Measurements from ENCODE around the gene ADAMTS7. TPM values are rescaled to one million over a fixed set of nuclear protein-coding genes. Genes with fewer than 3 reads are reported as not detected.

ADAMTS7 gene
- total and polyA plus RNA-seq, 7 experiments from 2014 or later = 1.5 TPM; not detected in 6

DNA sequence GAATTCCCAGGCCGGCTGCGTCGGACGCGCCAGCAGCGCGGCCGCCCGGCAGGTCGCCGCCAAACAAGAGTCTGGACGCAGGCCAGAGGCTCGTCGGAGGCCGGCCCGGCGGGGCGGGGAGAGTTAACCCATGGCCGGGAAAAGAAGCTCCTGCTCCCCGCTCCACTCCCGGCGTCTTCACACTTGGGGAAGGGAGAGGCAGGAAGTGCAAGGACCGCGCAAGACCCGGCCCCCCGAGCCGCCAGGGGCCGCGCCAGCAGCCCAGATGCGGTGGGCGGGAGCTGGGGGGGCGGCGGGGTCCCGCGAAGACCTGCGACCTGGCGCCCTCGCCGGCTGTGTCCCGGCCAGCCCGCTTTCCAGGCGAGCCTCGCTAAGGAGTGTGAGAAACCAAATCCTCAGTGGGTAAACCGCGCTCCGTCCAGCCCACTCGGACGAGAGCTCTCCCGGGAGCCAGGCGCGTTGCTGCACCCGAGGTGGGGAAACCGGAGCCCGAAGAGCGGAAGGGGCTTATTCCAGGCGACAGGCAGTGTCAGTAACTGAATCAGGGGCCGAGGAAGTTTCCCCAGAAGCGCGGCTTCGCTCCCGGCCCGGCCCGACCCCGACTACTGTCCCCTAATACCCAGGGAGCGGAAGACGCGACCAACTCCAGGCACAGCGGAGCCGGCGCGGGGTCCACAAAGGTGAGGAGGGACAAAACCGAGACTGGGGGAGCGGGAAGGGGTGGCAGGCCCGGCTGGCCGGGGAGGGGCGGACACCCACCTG lies 721 bp downstream of the ADAMTS7 start:
- H3K27ac ChIP-seq (ENCODE audit: low read depth, low read length) = no peak overlapping the region
- Mint-ChIP-seq H3K4me1 (peaks cover 8 to 16% (median 14%) of the 10 kb centered on the region in 7 donors), H3K27ac (no peak overlapping the region), H3K27me3 (peaks cover 38 to 51% (median 47%) of the 10 kb centered on the region in 5 donors), H3K9me3 (peaks cover 0 to 14% (median 2%) of the 10 kb centered on the region in 11 donors), H3K4me3 (peak overlapping the region; percentile 75 to 88 (median 82)), H3K36me3 (peaks cover 0 to 7% (median 5%) of the 10 kb centered on the region in 5 donors)
- POLR2A ChIA-PET = interaction anchor here (1.1 kb wide), 1 partner anchor 14 kb away, joined by 3 read pairs; no protein-coding TSS in a partner anchor
- H3K36me3 ChIP-seq (ENCODE audit: control insufficient read depth in 2 of 3, insufficient read depth in 3 of 3, low read length in 3 of 3) = no peaks in the 10 kb centered on the region
- H3K4me3 ChIP-seq (ENCODE audit: low read length) = peak overlapping the region; percentile 37
- ATAC-seq (peak; percentile 2), DNase-seq (peak in 3 of 9 donors; percentile 1 to 17 (median 13))
- H3K27me3 ChIP-seq (ENCODE audit: control insufficient read depth in 2 of 2, insufficient read depth in 2 of 2, low read length in 2 of 2) = peaks cover 0 to 3% of the 10 kb centered on the region in 2 donors
- H3K9me3 ChIP-seq (ENCODE audit: control insufficient read depth in 2 of 3, low read length in 3 of 3) = no peaks in the 10 kb centered on the region
- CTCF ChIA-PET = no interaction called here
- H3K4me1 ChIP-seq (ENCODE audit: control insufficient read depth in 2 of 2, insufficient read depth in 2 of 2, low read length in 2 of 2) = no peaks in the 10 kb centered on the region
- intact Hi-C loops (cut with micrococcal nuclease) = loop anchor here in 1 of 2 donors (1.0 kb wide), 1 partner anchor 49 kb away; no protein-coding TSS in a partner anchor

GRCh38 chr15:78810003-78810361 lies 1.3 kb downstream of the ADAMTS7 start:
- Histone ChIP-seq H3K36me3 (ENCODE audit: control insufficient read depth in 2 of 3, insufficient read depth in 3 of 3, low read length in 3 of 3) (no peaks in the 10 kb centered on the region), H3K27ac (ENCODE audit: low read depth, low read length) (no peak overlapping the region), H3K4me3 (ENCODE audit: low read length) (no peak overlapping the region), H3K4me1 (ENCODE audit: control insufficient read depth in 2 of 2, insufficient read depth in 2 of 2, low read length in 2 of 2) (no peaks in the 10 kb centered on the region), H3K27me3 (ENCODE audit: control insufficient read depth in 2 of 2, insufficient read depth in 2 of 2, low read length in 2 of 2) (peaks cover 0 to 3% of the 10 kb centered on the region in 2 donors), H3K9me3 (ENCODE audit: control insufficient read depth in 2 of 3, low read length in 3 of 3) (no peaks in the 10 kb centered on the region)
- DNase-seq (no peak), ATAC-seq (no peak)
- H3K36me3 Mint-ChIP-seq = peaks cover 0 to 7% (median 5%) of the 10 kb centered on the region in 5 donors
- H3K27me3 Mint-ChIP-seq = peaks cover 34 to 51% (median 41%) of the 10 kb centered on the region in 5 donors
- peak overlapping the region; percentile 59 to 88 (median 70) for H3K4me3 Mint-ChIP-seq
- intact Hi-C loops (cut with micrococcal nuclease) = no loop called here
- peaks cover 8 to 16% (median 14%) of the 10 kb centered on the region in 7 donors for H3K4me1 Mint-ChIP-seq
- peaks cover 0 to 14% (median 2%) of the 10 kb centered on the region in 11 donors for H3K9me3 Mint-ChIP-seq
- ChIA-PET CTCF (no interaction called here), POLR2A (interaction anchor here (1.1 kb wide), 1 partner anchor 13 kb away, joined by 3 read pairs; no protein-coding TSS in a partner anchor)
- peak overlapping the region in 1 of 9 donors; percentile 22 for H3K27ac Mint-ChIP-seq

- H3K4me3 Mint-ChIP-seq = peak overlapping the region in 3 of 10 donors; percentile 25 to 69 (median 39)
- intact Hi-C loops (cut with micrococcal nuclease) = loop anchor here in 1 of 2 donors (2.0 kb wide), 1 partner anchor 52 kb away; no protein-coding TSS in a partner anchor
- POLR2A ChIA-PET = no interaction called here
Measured at GRCh38 chr15:78808550-78808949, 2.7 kb downstream of the ADAMTS7 start.

GRCh38 chr15:78807359-78807758 lies 3.9 kb downstream of the ADAMTS7 start:
- Mint-ChIP-seq H3K36me3 (peaks cover 0 to 7% (median 0%) of the 10 kb centered on the region in 5 donors), H3K9me3 (peaks cover 0 to 14% (median 1%) of the 10 kb centered on the region in 11 donors), H3K27me3 (peaks cover 15 to 35% (median 17%) of the 10 kb centered on the region in 5 donors), H3K4me3 (no peak overlapping the region), H3K4me1 (peaks cover 4 to 12% (median 10%) of the 10 kb centered on the region in 7 donors), H3K27ac (no peak overlapping the region)
- no peaks in the 10 kb centered on the region for H3K4me1 ChIP-seq (ENCODE audit: control insufficient read depth in 2 of 2, insufficient read depth in 2 of 2, low read length in 2 of 2)
- no peak for DNase-seq
- no peak overlapping the region for H3K4me3 ChIP-seq (ENCODE audit: low read length)
- no peaks in the 10 kb centered on the region for H3K9me3 ChIP-seq (ENCODE audit: control insufficient read depth in 2 of 3, low read length in 3 of 3)
- ChIA-PET CTCF (interaction anchor here (1.0 kb wide), 1 partner anchor 188 kb away, joined by 3 read pairs; no protein-coding TSS in a partner anchor), POLR2A (no interaction called here)
- H3K27ac ChIP-seq (ENCODE audit: low read depth, low read length) = no peak overlapping the region
- no peaks in the 10 kb centered on the region for H3K36me3 ChIP-seq (ENCODE audit: control insufficient read depth in 2 of 3, insufficient read depth in 3 of 3, low read length in 3 of 3)
- ATAC-seq = no peak
- peaks cover 0 to 3% of the 10 kb centered on the region in 2 donors for H3K27me3 ChIP-seq (ENCODE audit: control insufficient read depth in 2 of 2, insufficient read depth in 2 of 2, low read length in 2 of 2)
- intact Hi-C loops (cut with micrococcal nuclease) = no loop called here

More at GRCh38 chr15:78808550-78808949, 2.7 kb downstream of the ADAMTS7 start:
- Histone ChIP-seq H3K27me3 (ENCODE audit: control insufficient read depth in 2 of 2, insufficient read depth in 2 of 2, low read length in 2 of 2) (peaks cover 0 to 3% of the 10 kb centered on the region in 2 donors), H3K36me3 (ENCODE audit: control insufficient read depth in 2 of 3, insufficient read depth in 3 of 3, low read length in 3 of 3) (no peaks in the 10 kb centered on the region), H3K4me1 (ENCODE audit: control insufficient read depth in 2 of 2, insufficient read depth in 2 of 2, low read length in 2 of 2) (no peaks in the 10 kb centered on the region), H3K9me3 (ENCODE audit: control insufficient read depth in 2 of 3, low read length in 3 of 3) (no peaks in the 10 kb centered on the region), H3K4me3 (ENCODE audit: low read length) (no peak overlapping the region), H3K27ac (ENCODE audit: low read depth, low read length) (no peak overlapping the region)
- DNase-seq (peak in 2 of 9 donors; percentile 13 to 15), ATAC-seq (peak; percentile 50)
- Mint-ChIP-seq H3K4me1 (peaks cover 8 to 16% (median 14%) of the 10 kb centered on the region in 7 donors), H3K27me3 (peaks cover 25 to 44% (median 27%) of the 10 kb centered on the region in 5 donors), H3K36me3 (peaks cover 0 to 7% (median 1%) of the 10 kb centered on the region in 5 donors), H3K9me3 (peaks cover 0 to 14% (median 2%) of the 10 kb centered on the region in 11 donors), H3K27ac (no peak overlapping the region)
- CTCF ChIA-PET = interaction anchor here (1.0 kb wide), 1 partner anchor 60 kb away, joined by 3 read pairs; no protein-coding TSS in a partner anchor

DNA sequence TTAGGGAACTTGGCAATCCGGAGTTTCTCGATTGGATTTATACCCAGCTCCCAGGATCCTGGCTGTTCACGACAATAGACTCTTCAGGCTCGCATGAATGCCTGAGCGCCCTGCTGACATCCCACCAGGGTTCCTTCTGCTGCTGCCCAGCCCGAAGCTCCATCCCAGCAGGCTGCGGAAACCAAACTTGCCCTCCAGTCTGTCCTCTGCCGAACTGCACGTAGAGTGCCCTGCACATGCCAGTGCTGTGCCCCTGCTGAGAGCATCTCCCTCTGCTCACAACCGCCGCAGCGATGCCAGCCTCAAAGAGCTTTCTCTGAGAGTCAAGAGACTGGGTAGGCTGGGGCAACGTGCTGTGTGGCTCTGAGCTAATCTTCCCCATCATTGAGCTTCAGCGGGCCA lies 6.9 kb downstream of the ADAMTS7 start:
- ChIA-PET CTCF (no interaction called here), POLR2A (no interaction called here)
- ATAC-seq = no peak

DNA sequence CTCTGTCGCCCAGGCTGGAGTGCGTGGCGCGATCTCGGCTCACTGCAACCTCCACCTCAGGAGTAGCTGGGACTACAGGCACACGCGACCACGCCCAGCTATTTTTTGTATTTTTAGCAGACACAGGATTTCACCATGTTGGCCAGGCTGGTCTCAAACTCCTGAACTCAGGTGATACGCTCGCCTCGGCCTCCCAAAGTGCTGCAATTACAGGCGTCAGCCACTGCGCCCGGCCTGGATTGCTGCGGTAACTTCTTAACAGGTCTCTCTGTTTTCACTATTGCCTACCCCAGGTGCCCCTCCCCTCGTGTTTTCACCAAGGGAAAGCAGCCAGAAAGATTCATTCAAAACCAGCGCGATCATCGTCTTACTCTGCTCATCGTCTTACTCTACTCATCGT lies 10.5 kb downstream of the ADAMTS7 start:
- ATAC-seq (no peak), DNase-seq (no peak)
- intact Hi-C loops (cut with micrococcal nuclease) = no loop called here
- Histone ChIP-seq H3K9me3 (ENCODE audit: control insufficient read depth in 2 of 3, low read length in 3 of 3) (no peaks in the 10 kb centered on the region), H3K27ac (ENCODE audit: low read depth, low read length) (no peak overlapping the region), H3K36me3 (ENCODE audit: control insufficient read depth in 2 of 3, insufficient read depth in 3 of 3, low read length in 3 of 3) (no peaks in the 10 kb centered on the region), H3K27me3 (ENCODE audit: control insufficient read depth in 2 of 2, insufficient read depth in 2 of 2, low read length in 2 of 2) (no peaks in the 10 kb centered on the region), H3K4me1 (ENCODE audit: control insufficient read depth in 2 of 2, insufficient read depth in 2 of 2, low read length in 2 of 2) (no peaks in the 10 kb centered on the region), H3K4me3 (ENCODE audit: low read length) (no peak overlapping the region)
- Mint-ChIP-seq H3K9me3 (peaks cover 0 to 4% (median 0%) of the 10 kb centered on the region in 11 donors), H3K36me3 (no peaks in the 10 kb centered on the region), H3K4me3 (no peak overlapping the region), H3K27me3 (no peaks in the 10 kb centered on the region), H3K27ac (peak overlapping the region in 1 of 9 donors; percentile 45), H3K4me1 (no peaks in the 10 kb centered on the region)
- CTCF ChIA-PET = interaction anchor here (0.8 kb wide), 1 partner anchor 131 kb away, joined by 7 read pairs; no protein-coding TSS in a partner anchor
- POLR2A ChIA-PET = no interaction called here

More for the DNA sequence above, 6.9 kb downstream of the ADAMTS7 start:
- peaks cover 0 to 8% (median 2%) of the 10 kb centered on the region in 11 donors for H3K9me3 Mint-ChIP-seq
- H3K27ac ChIP-seq (ENCODE audit: low read depth, low read length) = no peak overlapping the region
- H3K9me3 ChIP-seq (ENCODE audit: control insufficient read depth in 2 of 3, low read length in 3 of 3) = no peaks in the 10 kb centered on the region
- H3K4me3 Mint-ChIP-seq = no peak overlapping the region
- no peaks in the 10 kb centered on the region for H3K36me3 ChIP-seq (ENCODE audit: control insufficient read depth in 2 of 3, insufficient read depth in 3 of 3, low read length in 3 of 3)
- no peak for DNase-seq
- peaks cover 0 to 18% (median 4%) of the 10 kb centered on the region in 5 donors for H3K27me3 Mint-ChIP-seq
- no peak overlapping the region for H3K27ac Mint-ChIP-seq
- H3K27me3 ChIP-seq (ENCODE audit: control insufficient read depth in 2 of 2, insufficient read depth in 2 of 2, low read length in 2 of 2) = no peaks in the 10 kb centered on the region
- peaks cover 0 to 2% (median 0%) of the 10 kb centered on the region in 5 donors for H3K36me3 Mint-ChIP-seq
- intact Hi-C loops (cut with micrococcal nuclease) = no loop called here
- H3K4me3 ChIP-seq (ENCODE audit: low read length) = no peak overlapping the region
- H3K4me1 ChIP-seq (ENCODE audit: control insufficient read depth in 2 of 2, insufficient read depth in 2 of 2, low read length in 2 of 2) = no peaks in the 10 kb centered on the region
- H3K4me1 Mint-ChIP-seq = no peaks in the 10 kb centered on the region

Measured in naive thymus-derived CD4-positive, alpha-beta T cell (primary cell).